ENCODE results near the gene TTLL6. TPM values are rescaled to one million over a fixed set of nuclear protein-coding genes. Genes with fewer than 3 reads are reported as not detected.
"Not testable (repeated sequence)": the region's sequence is repeated elsewhere in the genome, so short reads cannot be mapped to it uniquely, and the experiment has no call there.

The TTLL6 gene
- total RNA-seq, 1 donor from 2014 or later: 0.68 TPM

DNA sequence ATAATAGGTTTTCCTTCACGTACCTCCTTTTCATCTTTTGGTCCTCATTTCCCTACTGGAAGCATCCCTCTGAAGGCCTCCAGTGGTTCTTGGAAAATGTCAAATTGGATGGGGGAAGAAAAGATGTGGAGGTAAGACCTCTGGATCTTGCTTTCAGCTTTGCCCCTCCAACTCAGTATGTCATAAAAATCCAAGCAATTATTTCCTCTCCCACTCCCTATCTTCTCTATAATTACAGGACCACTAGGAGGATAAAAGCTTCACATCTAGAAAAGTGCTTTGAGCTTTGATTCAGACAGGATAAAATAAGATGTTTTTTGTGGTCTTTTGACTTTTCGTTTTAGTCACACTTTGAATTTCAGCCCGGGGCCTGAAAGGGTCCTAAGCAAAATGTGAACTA is 1.7 kb downstream of the TTLL6 start:
- DNase-seq (ENCODE audit: low spot score): no peak

GRCh38 chr17:48814504-48814903 is 2.5 kb downstream of the TTLL6 start:
- no peak for DNase-seq (ENCODE audit: low spot score)

DNA sequence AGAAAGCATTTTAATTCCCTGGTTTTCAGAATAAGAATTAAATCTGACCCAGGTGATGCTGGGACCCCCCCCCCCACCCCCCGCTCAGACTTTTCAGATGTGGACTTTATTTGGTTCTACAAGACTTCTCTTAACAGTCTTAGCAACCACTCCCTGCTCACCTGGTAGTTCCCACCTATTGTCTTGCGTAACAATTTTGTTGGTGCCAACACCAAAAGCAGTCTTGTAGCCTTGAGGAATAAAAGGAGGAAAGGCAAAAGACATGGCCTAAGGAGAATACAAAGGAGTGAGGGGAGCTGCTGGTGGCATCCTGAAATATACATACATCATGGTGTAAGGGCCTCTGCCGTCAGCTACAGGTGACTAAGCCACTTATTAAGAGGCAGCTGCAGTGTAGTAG is 5.0 kb downstream of the TTLL6 start:
- DNase-seq (ENCODE audit: low spot score): no peak

- DNase-seq (ENCODE audit: low spot score): no peak
Measured at GRCh38 chr17:48809182-48809581, 7.8 kb downstream of the TTLL6 start.

- DNase-seq (ENCODE audit: low spot score): peak; percentile 70
Measured at GRCh38 chr17:48804936-48805411, 12.1 kb downstream of the TTLL6 start.

DNA sequence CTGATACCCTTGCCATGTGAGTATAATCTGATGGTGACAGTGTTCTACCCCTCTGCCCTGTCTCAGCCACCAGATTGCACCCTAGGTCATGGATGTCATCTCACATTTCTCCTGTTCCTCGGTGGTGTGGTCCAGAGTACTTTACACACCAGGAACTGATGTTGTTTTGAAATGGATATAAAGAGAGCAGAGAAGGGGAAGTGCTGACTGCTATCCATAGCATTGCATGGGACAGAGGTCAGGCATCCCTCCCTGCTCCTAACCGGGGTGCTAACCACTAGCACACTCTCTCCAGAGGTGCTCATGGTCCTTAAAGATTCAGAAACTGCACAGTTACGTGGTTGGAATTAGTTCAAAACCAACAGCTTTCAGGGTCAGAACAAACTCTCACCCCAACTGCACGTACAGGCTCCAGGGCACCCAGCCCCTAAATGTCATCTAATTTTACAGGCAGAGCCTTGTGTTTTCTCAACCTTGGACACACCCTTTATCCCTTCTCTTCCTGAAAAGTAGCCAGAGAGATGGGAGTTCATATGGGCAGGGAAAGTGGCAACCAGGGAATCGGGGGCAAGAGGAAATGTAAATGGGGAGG is 16.3 kb downstream of the TTLL6 start:
- no peak for DNase-seq (ENCODE audit: low spot score)

- DNase-seq (ENCODE audit: low spot score): no peak
Measured at GRCh38 chr17:48799069-48799723, 17.8 kb downstream of the TTLL6 start.

- not testable (repeated sequence) for DNase-seq (ENCODE audit: low spot score)
Measured at GRCh38 chr17:48796163-48796522, 20.9 kb downstream of the TTLL6 start.

- no peak for DNase-seq (ENCODE audit: low spot score)
Measured at GRCh38 chr17:48795444-48796162, 21.4 kb downstream of the TTLL6 start.

- DNase-seq (ENCODE audit: low spot score): no peak
Measured at GRCh38 chr17:48792033-48792798, 24.8 kb downstream of the TTLL6 start.

- peak; percentile 86 for DNase-seq (ENCODE audit: low spot score)
Measured at GRCh38 chr17:48791128-48792032, 25.6 kb downstream of the TTLL6 start.

GRCh38 chr17:48790607-48791127 is 26.4 kb downstream of the TTLL6 start:
- DNase-seq (ENCODE audit: low spot score): no peak

GRCh38 chr17:48787828-48788227 is 29.2 kb downstream of the TTLL6 start:
- DNase-seq (ENCODE audit: low spot score): no peak

GRCh38 chr17:48779421-48779820 is 37.6 kb downstream of the TTLL6 start:
- DNase-seq (ENCODE audit: low spot score): no peak

- no peak for DNase-seq (ENCODE audit: low spot score)
Measured at GRCh38 chr17:48776602-48777001, 40.4 kb downstream of the TTLL6 start.

GRCh38 chr17:48773245-48773644 is 43.8 kb downstream of the TTLL6 start:
- no peak for DNase-seq (ENCODE audit: low spot score)

- DNase-seq (ENCODE audit: low spot score): no peak
Measured at GRCh38 chr17:48770954-48771353, 46.1 kb downstream of the TTLL6 start.

- no peak for DNase-seq (ENCODE audit: low spot score)
Measured at GRCh38 chr17:48769009-48769675, 47.9 kb downstream of the TTLL6 start.

DNA sequence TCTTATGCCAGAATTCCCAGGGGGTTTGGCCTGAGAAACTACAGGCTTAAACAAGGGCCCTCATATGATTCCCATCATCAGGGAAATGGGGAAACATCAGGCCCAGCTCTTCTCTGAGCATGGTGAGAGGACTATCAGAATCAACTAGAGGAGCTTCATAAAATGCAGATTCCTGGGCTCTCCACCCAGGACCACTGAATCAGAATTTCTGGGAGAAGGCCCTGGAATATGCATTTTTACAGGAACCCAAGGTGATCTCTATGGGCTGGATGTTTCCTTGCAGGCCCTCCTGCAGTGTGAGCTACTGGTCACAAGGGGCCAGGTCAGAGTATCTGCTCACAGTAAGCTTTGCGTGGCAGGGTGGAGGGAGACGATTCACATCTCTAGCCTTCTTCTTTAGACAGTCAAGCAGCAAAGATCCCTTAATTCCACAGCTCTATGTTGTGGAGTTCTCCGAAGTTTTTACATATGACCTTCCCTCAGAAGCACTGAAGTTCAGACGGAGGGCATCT is 49.7 kb downstream of the TTLL6 start:
- no peak for DNase-seq (ENCODE audit: low spot score)

- DNase-seq (ENCODE audit: low spot score): no peak
Measured at GRCh38 chr17:48761114-48761513, 55.9 kb downstream of the TTLL6 start.
